ENCODE measurements around the gene SELENOP. TPM values are rescaled to one million over a fixed set of nuclear protein-coding genes. Genes with fewer than 3 reads are reported as not detected.

The SELENOP gene
- total RNA-seq, 1 experiment from 2014 or later = 1.9 TPM

GRCh38 chr5:42798284-42799240 is 13.1 kb downstream of the SELENOP start:
- H3K4me1 ChIP-seq (ENCODE audit: insufficient read depth, low read length, poor library complexity, severe bottlenecking) = no peaks in the 10 kb centered on the region
- intact Hi-C loops (cut with micrococcal nuclease; ENCODE audit: unreplicated experiment) = no loop called here
- no peak overlapping the region for H3K4me3 ChIP-seq (ENCODE audit: low read depth, low read length, poor library complexity, severe bottlenecking)
- BruUV-seq (replicated peaks) = no TSS peak
- TF ChIP-seq, protein P1, sequence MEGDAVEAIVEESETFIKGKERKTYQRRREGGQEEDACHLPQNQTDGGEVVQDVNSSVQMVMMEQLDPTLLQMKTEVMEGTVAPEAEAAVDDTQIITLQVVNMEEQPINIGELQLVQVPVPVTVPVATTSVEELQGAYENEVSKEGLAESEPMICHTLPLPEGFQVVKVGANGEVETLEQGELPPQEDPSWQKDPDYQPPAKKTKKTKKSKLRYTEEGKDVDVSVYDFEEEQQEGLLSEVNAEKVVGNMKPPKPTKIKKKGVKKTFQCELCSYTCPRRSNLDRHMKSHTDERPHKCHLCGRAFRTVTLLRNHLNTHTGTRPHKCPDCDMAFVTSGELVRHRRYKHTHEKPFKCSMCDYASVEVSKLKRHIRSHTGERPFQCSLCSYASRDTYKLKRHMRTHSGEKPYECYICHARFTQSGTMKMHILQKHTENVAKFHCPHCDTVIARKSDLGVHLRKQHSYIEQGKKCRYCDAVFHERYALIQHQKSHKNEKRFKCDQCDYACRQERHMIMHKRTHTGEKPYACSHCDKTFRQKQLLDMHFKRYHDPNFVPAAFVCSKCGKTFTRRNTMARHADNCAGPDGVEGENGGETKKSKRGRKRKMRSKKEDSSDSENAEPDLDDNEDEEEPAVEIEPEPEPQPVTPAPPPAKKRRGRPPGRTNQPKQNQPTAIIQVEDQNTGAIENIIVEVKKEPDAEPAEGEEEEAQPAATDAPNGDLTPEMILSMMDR (conservative IDR thresholded peaks at IDR 0.05; ENCODE audit: low read depth, low read length) = no peak
- no peak for TF ChIP-seq EZH2 (IDR thresholded peaks at IDR 0.05; ENCODE audit: borderline replicate concordance, low read depth, low read length, poor library complexity, severe bottlenecking)
- H3K9me3 ChIP-seq (ENCODE audit: low read depth, low read length, poor library complexity, severe bottlenecking) = no peaks in the 10 kb centered on the region
- H3K27me3 ChIP-seq (replicated peaks; ENCODE audit: insufficient read depth, low read depth, low read length, poor library complexity) = no peaks in the 10 kb centered on the region
- no peaks in the 10 kb centered on the region for H3K36me3 ChIP-seq (ENCODE audit: insufficient read depth, low read length, poor library complexity, severe bottlenecking)
- no peak overlapping the region for H3K27ac ChIP-seq (ENCODE audit: low read depth, low read length, poor library complexity, severe bottlenecking)
- no peak for DNase-seq (ENCODE audit: low spot score)
- ChIA-PET CTCF (no interaction called here), POLR2A (ENCODE audit: low non-redundant PET) (no interaction called here)

DNA sequence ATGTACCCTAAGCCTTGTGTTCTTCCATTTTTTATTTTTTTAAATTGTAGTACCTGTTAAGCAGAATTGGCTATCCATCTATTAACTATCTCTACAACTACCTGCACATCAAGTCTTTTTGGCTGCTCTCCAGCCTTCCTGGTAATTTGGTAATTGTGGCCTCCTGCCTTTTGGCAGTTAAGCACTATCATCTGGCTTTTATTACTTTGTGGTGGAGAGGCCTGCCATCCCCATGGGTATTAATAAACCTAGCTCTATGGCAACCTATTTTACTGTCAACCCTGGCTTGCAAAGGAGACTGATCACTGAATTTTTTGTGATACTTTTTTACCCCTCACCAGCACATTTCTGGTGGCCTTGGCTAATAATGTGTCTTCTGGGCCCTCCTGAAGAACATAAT is 20.5 kb downstream of the SELENOP start:
- Histone ChIP-seq H3K27ac (ENCODE audit: low read depth, low read length, poor library complexity, severe bottlenecking) (no peak overlapping the region), H3K27me3 (replicated peaks; ENCODE audit: insufficient read depth, low read depth, low read length, poor library complexity) (no peaks in the 10 kb centered on the region), H3K4me3 (ENCODE audit: low read depth, low read length, poor library complexity, severe bottlenecking) (no peak overlapping the region), H3K4me1 (ENCODE audit: insufficient read depth, low read length, poor library complexity, severe bottlenecking) (no peaks in the 10 kb centered on the region), H3K9me3 (ENCODE audit: low read depth, low read length, poor library complexity, severe bottlenecking) (peaks cover 5% of the 10 kb centered on the region), H3K36me3 (ENCODE audit: insufficient read depth, low read length, poor library complexity, severe bottlenecking) (no peaks in the 10 kb centered on the region)
- POLR2A ChIA-PET (ENCODE audit: low non-redundant PET) = no interaction called here
- intact Hi-C loops (cut with micrococcal nuclease; ENCODE audit: unreplicated experiment) = no loop called here
- CTCF ChIA-PET = no interaction called here
- BruUV-seq (replicated peaks) = no TSS peak
- DNase-seq (ENCODE audit: low spot score) = peak; percentile 17
- TF ChIP-seq, protein P1 (conservative IDR thresholded peaks at IDR 0.05; ENCODE audit: low read depth, low read length) = no peak
- TF ChIP-seq EZH2 (IDR thresholded peaks at IDR 0.05; ENCODE audit: borderline replicate concordance, low read depth, low read length, poor library complexity, severe bottlenecking) = no peak

DNA sequence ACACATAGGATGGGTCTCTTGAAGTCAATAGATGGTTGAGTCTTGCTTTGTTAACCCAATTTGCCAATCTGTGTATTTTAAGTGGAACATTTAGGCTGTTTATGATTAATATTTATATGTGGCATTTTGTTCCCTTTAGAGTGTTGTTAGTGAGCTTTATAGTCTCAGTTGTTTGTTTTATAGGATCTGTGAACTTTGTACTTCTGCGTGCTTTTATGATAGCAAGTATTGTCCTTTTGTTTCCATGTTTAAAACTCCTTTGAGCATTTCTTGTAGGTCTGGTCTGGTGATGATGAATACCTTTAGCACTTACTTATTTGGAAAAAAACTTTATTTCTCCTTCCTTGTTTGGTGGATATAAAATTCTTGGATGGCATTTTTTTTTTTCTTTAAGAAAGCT is 23.8 kb downstream of the SELENOP start:
- ChIA-PET POLR2A (ENCODE audit: low non-redundant PET) (no interaction called here), CTCF (interaction anchor here (0.6 kb wide), 1 partner anchor 83 kb away, joined by 3 read pairs; no protein-coding TSS in a partner anchor)
- no peak overlapping the region for H3K4me3 ChIP-seq (ENCODE audit: low read depth, low read length, poor library complexity, severe bottlenecking)
- H3K27ac ChIP-seq (ENCODE audit: low read depth, low read length, poor library complexity, severe bottlenecking) = no peak overlapping the region
- no peaks in the 10 kb centered on the region for H3K36me3 ChIP-seq (ENCODE audit: insufficient read depth, low read length, poor library complexity, severe bottlenecking)
- BruUV-seq (replicated peaks) = no TSS peak
- H3K9me3 ChIP-seq (ENCODE audit: low read depth, low read length, poor library complexity, severe bottlenecking) = peaks cover 12% of the 10 kb centered on the region
- no peak for DNase-seq (ENCODE audit: low spot score)
- no peaks in the 10 kb centered on the region for H3K4me1 ChIP-seq (ENCODE audit: insufficient read depth, low read length, poor library complexity, severe bottlenecking)
- TF ChIP-seq, protein P1 (conservative IDR thresholded peaks at IDR 0.05; ENCODE audit: low read depth, low read length) = no peak
- TF ChIP-seq EZH2 (IDR thresholded peaks at IDR 0.05; ENCODE audit: borderline replicate concordance, low read depth, low read length, poor library complexity, severe bottlenecking) = no peak
- no peaks in the 10 kb centered on the region for H3K27me3 ChIP-seq (replicated peaks; ENCODE audit: insufficient read depth, low read depth, low read length, poor library complexity)
- intact Hi-C loops (cut with micrococcal nuclease; ENCODE audit: unreplicated experiment) = no loop called here
